ENCODE results near the gene MGAT4A. TPM values are rescaled to one million over a fixed set of nuclear protein-coding genes. Genes with fewer than 3 reads are reported as not detected.

The MGAT4A gene
- total RNA-seq, 2 donors from 2014 or later: 44.0 to 80.8 TPM

DNA sequence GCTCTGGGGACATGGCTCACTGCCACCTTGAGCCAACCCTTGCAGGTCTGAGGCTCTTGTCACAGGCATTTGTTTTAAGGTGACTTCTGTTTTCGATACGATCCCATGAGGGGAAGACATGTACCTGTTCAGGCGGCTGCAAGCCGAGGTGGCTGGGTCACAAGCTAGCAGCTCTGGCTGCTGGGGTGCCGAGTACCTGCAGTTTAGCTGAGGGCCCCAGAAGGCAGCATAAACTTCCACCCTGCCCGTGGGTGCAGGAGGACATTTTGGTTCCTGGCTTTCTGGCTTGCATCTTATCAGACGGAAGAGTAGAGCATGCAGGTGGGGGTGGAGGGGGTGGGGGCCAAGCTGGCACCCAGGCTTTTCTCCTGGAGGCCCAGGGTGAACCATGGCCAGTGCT lies 151.0 kb downstream of the MGAT4A start:
- Histone ChIP-seq H3K9me3 (no peaks in the 10 kb centered on the region), H3K4me1 (ENCODE audit: control insufficient read depth in 1 of 2, low read depth in 2 of 2) (no peaks in the 10 kb centered on the region), H3K27me3 (replicated peaks; ENCODE audit: insufficient read depth) (no peaks in the 10 kb centered on the region), H3K36me3 (peaks cover 10% of the 10 kb centered on the region), H3K27ac (no peak overlapping the region), H3K4me3 (no peak overlapping the region)
- no peak for DNase-seq (ENCODE audit: low spot score)
- TF ChIP-seq, protein P1, sequence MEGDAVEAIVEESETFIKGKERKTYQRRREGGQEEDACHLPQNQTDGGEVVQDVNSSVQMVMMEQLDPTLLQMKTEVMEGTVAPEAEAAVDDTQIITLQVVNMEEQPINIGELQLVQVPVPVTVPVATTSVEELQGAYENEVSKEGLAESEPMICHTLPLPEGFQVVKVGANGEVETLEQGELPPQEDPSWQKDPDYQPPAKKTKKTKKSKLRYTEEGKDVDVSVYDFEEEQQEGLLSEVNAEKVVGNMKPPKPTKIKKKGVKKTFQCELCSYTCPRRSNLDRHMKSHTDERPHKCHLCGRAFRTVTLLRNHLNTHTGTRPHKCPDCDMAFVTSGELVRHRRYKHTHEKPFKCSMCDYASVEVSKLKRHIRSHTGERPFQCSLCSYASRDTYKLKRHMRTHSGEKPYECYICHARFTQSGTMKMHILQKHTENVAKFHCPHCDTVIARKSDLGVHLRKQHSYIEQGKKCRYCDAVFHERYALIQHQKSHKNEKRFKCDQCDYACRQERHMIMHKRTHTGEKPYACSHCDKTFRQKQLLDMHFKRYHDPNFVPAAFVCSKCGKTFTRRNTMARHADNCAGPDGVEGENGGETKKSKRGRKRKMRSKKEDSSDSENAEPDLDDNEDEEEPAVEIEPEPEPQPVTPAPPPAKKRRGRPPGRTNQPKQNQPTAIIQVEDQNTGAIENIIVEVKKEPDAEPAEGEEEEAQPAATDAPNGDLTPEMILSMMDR (IDR thresholded peaks at IDR 0.05): no peak
- ATAC-seq (ENCODE audit: insufficient number of reproducible peaks, low FRiP score, low read depth): no peak

DNA sequence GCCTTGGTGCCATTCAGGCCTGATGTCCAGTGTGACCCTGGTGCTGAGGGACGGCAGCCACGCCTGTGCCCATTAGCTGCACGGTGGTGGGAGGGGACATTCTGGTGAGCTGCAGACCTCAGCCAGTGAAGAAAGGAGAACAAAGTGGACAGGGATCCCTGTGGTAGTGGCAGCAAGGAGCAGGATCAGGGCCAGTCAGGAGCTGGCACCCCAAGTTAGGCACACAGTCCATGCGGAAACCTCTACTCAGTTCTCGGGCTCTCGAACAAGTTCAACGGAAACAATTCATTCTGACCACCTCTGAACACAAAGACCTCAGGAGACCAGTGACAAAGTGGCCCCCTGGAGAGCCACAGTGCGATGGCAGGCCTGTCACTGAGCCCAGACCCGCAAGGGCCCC lies 152.7 kb downstream of the MGAT4A start:
- no peaks in the 10 kb centered on the region for H3K4me1 ChIP-seq (ENCODE audit: control insufficient read depth in 1 of 2, low read depth in 2 of 2)
- ATAC-seq (ENCODE audit: insufficient number of reproducible peaks, low FRiP score, low read depth) (no peak), DNase-seq (ENCODE audit: low spot score) (no peak)
- peaks cover 14% of the 10 kb centered on the region for H3K36me3 ChIP-seq
- H3K9me3 ChIP-seq: no peaks in the 10 kb centered on the region
- TF ChIP-seq, protein P1 (IDR thresholded peaks at IDR 0.05): no peak
- no peak overlapping the region for H3K27ac ChIP-seq
- no peaks in the 10 kb centered on the region for H3K27me3 ChIP-seq (replicated peaks; ENCODE audit: insufficient read depth)
- H3K4me3 ChIP-seq: no peak overlapping the region

DNA sequence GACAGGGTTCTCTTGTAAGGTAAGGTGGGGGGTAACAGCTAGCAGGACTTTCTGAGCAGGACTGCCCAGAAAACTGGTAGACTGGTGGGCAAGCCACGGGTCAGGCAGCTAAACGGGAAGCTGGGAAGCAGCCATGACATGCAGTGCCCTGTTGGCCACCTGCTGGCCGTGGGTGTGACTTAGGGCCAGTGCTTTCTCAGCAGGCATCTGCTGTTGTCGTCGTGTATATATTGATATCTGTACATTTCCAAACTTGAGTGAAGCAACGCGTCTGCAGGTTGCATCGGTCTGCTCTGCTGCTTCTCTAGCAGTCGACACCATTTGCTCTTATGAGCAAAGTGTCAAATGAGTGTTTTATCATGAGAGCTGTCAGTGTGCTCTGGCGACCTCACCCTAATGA lies 153.6 kb downstream of the MGAT4A start:
- TF ChIP-seq, protein P1 (IDR thresholded peaks at IDR 0.05): no peak
- DNase-seq (ENCODE audit: low spot score) (no peak), ATAC-seq (ENCODE audit: insufficient number of reproducible peaks, low FRiP score, low read depth) (no peak)

DNA sequence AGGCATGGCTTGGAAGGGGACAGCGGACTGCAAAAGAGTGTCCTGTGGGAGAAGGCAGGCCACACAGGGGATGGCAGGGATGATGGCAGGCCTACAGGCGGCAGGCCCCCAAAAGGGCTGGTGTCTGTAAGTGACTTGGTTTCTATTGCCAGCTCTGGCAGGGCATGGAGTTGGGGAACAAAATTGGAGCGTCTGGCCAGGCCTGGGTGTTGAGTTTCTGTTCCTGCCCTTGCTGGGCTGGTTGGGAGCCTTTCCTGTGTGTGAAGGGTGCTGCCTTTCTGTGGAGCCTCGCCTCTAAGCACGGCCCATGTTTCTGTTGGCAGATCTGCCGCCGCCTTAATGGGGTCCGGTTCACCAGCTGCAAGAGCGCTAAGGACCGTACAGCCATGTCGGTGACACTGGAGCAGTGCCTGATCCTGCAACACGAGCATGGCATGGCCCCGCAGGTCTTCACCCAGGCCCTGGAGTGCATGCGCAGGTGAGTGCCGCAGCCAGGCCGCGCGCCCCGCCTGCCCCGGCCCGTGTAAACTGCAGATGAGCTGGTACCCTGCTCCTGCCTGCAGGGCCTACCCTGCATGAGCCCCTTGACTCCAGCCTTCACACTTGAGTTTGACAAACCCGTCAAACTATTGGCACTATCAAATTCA lies 154.1 kb downstream of the MGAT4A start:
- peaks cover 17% of the 10 kb centered on the region for H3K36me3 ChIP-seq
- H3K4me1 ChIP-seq (ENCODE audit: control insufficient read depth in 1 of 2, low read depth in 2 of 2): no peaks in the 10 kb centered on the region
- H3K4me3 ChIP-seq: no peak overlapping the region
- H3K9me3 ChIP-seq: no peaks in the 10 kb centered on the region
- TF ChIP-seq, protein P1 (IDR thresholded peaks at IDR 0.05): no peak
- H3K27me3 ChIP-seq (replicated peaks; ENCODE audit: insufficient read depth): no peaks in the 10 kb centered on the region
- H3K27ac ChIP-seq: no peak overlapping the region
- DNase-seq (ENCODE audit: low spot score): no peak
- no peak for ATAC-seq (ENCODE audit: insufficient number of reproducible peaks, low FRiP score, low read depth)

More for the DNA sequence above, 153.6 kb downstream of the MGAT4A start:
- H3K27me3 ChIP-seq (replicated peaks; ENCODE audit: insufficient read depth): no peaks in the 10 kb centered on the region
- H3K27ac ChIP-seq: no peak overlapping the region
- H3K36me3 ChIP-seq: peaks cover 17% of the 10 kb centered on the region
- H3K4me3 ChIP-seq: no peak overlapping the region
- no peaks in the 10 kb centered on the region for H3K4me1 ChIP-seq (ENCODE audit: control insufficient read depth in 1 of 2, low read depth in 2 of 2)
- H3K9me3 ChIP-seq: no peaks in the 10 kb centered on the region

DNA sequence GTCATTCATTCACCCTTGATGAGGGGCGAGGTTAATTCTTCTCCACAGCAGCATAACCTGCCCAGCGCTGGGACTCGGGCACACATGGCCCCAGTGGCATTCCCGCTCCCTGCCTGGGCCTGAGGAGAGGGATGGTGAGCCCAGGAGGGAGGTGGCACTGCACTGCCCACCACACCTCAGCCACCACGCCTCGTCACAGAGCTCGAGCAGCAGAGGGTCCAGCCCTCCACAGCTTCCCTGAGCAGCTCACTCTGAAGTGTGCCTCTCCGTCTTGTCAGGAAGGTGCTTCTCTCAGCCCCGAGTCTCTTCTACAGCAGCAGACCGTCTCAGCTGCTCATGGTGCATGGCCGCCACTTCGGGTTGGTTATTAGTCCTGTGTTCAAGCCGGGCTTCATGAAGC lies 157.5 kb downstream of the MGAT4A start:
- no peak for DNase-seq (ENCODE audit: low spot score)
- Histone ChIP-seq H3K9me3 (no peaks in the 10 kb centered on the region), H3K36me3 (peaks cover 28% of the 10 kb centered on the region), H3K4me3 (no peak overlapping the region), H3K27ac (no peak overlapping the region), H3K27me3 (replicated peaks; ENCODE audit: insufficient read depth) (no peaks in the 10 kb centered on the region), H3K4me1 (ENCODE audit: control insufficient read depth in 1 of 2, low read depth in 2 of 2) (no peaks in the 10 kb centered on the region)
- TF ChIP-seq, protein P1 (IDR thresholded peaks at IDR 0.05): no peak
- no peak for ATAC-seq (ENCODE audit: insufficient number of reproducible peaks, low FRiP score, low read depth)
